Nephron progenitor cell (in vitro differentiated cells): ENCODE measurements around the gene CLEC16A.

Experiments
- DNase-seq: peaks from one replicate; pipeline ENCODE4 v3.0.0; 2021
- H3K27ac Mint-ChIP-seq: 2 replicates; pipeline ENCODE4 v1.8.0; 2021; ENCODE audit warnings: mild to moderate bottlenecking, moderate library complexity, mixed read lengths
- H3K27me3 Mint-ChIP-seq: 2 replicates; pipeline ENCODE4 v1.8.0; 2021; ENCODE audit warnings: mild to moderate bottlenecking, low read depth, mixed read lengths; ENCODE audit not compliant: poor library complexity
- H3K36me3 Mint-ChIP-seq: 2 replicates; pipeline ENCODE4 v1.8.0; 2021; ENCODE audit warnings: low read depth, mixed read lengths
- H3K4me1 Mint-ChIP-seq: 2 replicates; pipeline ENCODE4 v1.8.0; 2021; ENCODE audit warnings: mixed read lengths
- H3K4me3 Mint-ChIP-seq: 2 replicates; pipeline ENCODE4 v1.8.0; 2021; ENCODE audit warnings: mild to moderate bottlenecking, moderate library complexity, mixed read lengths
- H3K9me3 Mint-ChIP-seq: 2 replicates; pipeline ENCODE4 v1.8.0; 2021; ENCODE audit warnings: mild to moderate bottlenecking, moderate library complexity, mixed read lengths
- TF ChIP-seq, protein P1 (sequence below): fragments of 200-600 bp; sonication (generic); IDR thresholded peaks from 2 replicates; pipeline ENCODE4 v1.5.0; 2021; ENCODE audit warnings: antibody characterized with exemption

Gene CLEC16A

DNA sequence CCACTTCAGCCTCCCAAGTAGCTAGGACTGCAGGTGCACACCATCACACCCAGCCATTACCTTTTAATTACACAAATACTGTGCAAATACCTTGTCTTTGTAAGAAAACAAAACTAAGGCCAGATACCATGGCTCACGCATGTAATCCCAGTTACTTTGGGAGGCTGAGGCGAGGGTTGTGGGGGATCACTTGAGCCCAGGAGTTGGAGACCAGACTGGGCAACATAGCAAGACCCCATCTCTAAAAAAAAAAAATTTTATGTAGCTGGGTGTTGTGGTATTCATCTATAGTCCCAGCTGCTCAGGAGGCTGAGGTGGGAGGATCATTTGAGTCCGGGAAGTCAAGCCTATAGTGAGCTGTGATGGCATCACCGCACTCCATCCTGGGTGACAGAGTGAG is 151.6 kb downstream of the CLEC16A start:
- Mint-ChIP-seq H3K27ac (no peak overlapping the region), H3K9me3 (no peaks in the 10 kb centered on the region), H3K4me1 (peaks cover 68% of the 10 kb centered on the region), H3K27me3 (peaks cover 6% of the 10 kb centered on the region), H3K36me3 (no peaks in the 10 kb centered on the region), H3K4me3 (no peak overlapping the region)
- TF ChIP-seq, protein P1, sequence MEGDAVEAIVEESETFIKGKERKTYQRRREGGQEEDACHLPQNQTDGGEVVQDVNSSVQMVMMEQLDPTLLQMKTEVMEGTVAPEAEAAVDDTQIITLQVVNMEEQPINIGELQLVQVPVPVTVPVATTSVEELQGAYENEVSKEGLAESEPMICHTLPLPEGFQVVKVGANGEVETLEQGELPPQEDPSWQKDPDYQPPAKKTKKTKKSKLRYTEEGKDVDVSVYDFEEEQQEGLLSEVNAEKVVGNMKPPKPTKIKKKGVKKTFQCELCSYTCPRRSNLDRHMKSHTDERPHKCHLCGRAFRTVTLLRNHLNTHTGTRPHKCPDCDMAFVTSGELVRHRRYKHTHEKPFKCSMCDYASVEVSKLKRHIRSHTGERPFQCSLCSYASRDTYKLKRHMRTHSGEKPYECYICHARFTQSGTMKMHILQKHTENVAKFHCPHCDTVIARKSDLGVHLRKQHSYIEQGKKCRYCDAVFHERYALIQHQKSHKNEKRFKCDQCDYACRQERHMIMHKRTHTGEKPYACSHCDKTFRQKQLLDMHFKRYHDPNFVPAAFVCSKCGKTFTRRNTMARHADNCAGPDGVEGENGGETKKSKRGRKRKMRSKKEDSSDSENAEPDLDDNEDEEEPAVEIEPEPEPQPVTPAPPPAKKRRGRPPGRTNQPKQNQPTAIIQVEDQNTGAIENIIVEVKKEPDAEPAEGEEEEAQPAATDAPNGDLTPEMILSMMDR, result no peak
- DNase-seq, result no peak

DNA sequence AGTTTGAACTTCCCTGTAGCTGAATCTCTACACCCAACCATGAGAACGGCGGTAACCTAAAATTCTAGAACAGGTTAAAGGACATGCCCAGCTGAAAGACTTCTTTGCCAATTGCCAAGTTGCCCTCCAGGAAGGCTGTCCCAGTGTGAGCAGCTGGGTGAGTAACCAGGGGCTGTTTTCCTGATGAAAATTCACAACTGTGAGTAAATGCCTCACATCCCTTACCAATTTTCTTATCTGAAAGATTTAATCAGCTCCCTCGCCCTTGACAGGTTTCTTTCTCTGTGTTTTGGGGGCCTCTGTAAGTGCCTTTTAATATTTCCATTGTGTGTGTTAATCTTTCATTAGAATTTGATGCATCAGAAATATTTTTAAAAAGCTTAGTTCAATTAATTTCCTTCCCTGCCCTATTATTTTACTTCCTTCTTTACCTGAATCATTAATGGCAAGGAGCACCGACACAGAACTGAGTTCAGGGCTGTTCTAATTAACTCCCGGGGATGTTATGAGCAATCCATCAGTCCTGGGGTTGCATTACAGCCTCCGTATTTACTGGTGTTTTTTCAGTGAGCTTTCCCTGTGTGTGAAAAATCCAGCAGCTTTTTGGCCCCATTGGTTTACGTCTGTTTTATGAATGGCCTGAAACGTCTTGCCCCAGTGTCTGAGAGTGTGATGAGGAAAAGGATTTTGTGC is 152.9 kb downstream of the CLEC16A start:
- H3K4me3 Mint-ChIP-seq, result no peak overlapping the region
- H3K9me3 Mint-ChIP-seq, result no peaks in the 10 kb centered on the region
- no peaks in the 10 kb centered on the region for H3K36me3 Mint-ChIP-seq
- H3K4me1 Mint-ChIP-seq, result peaks cover 82% of the 10 kb centered on the region
- TF ChIP-seq, protein P1, result no peak
- H3K27ac Mint-ChIP-seq, result no peak overlapping the region
- peaks cover 6% of the 10 kb centered on the region for H3K27me3 Mint-ChIP-seq
- no peak for DNase-seq

DNA sequence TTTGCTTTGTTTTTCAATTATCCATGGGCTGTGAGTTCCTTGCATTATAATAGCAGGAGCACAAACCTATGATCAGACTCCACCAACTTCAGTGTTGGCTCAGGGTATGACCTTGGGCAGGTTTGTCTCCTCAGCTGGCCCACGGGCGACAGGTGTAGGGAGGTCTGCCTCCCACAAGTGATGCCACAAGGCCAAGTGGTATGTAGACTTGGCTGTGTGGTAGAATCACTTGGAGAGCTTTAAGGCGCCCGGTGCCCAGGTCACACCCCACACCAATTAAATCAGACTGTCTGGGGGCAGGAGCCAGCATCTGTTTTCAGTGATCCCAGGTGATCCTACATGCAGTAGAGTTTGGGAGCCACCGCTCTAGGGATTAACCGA is 153.4 kb downstream of the CLEC16A start:
- no peaks in the 10 kb centered on the region for H3K9me3 Mint-ChIP-seq
- H3K4me1 Mint-ChIP-seq, result peaks cover 87% of the 10 kb centered on the region
- DNase-seq, result no peak
- TF ChIP-seq, protein P1, result no peak
- peaks cover 6% of the 10 kb centered on the region for H3K27me3 Mint-ChIP-seq
- no peaks in the 10 kb centered on the region for H3K36me3 Mint-ChIP-seq
- no peak overlapping the region for H3K27ac Mint-ChIP-seq
- H3K4me3 Mint-ChIP-seq, result no peak overlapping the region

DNA sequence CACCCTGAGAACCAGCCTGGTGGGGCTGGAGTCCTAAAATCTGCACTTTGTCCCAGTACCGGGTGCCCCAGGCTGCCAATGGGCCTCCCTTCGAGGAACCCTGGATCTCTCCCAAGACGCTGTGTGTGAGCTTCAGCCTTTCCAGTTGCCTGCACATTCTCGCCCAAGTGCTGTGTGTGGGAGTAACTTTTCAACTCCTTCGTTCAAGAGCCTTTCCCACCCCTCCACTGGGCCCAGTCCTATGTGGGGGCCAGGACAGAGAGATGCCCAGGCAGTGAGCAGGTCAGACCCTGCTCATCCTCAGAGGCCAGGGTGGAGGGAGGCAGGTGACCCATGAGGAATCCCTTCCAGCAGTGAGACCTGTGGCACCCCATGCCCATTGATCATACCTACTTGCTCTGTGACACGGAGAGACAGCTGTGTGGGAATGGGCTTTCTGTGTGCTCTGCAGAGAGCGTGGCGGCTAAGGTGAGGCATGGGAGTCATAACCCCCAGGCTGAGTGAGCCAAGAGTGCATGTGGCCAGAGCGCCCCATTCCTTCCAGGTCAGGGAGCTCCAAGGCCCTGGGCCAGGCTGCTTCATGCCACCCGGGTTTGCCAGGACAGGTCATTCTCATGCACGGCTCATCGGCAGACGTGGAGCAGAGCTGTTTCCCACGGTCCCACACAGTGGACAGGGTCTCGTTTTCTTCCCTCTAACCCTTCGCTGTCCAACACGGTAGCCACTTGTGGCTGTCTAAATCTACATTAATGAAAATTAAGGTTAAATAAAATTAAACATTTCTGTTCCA is 154.4 kb downstream of the CLEC16A start:
- TF ChIP-seq, protein P1, result no peak
- Mint-ChIP-seq H3K36me3 (no peaks in the 10 kb centered on the region), H3K27me3 (peaks cover 6% of the 10 kb centered on the region), H3K9me3 (no peaks in the 10 kb centered on the region), H3K4me3 (no peak overlapping the region), H3K27ac (no peak overlapping the region), H3K4me1 (peaks cover 87% of the 10 kb centered on the region)
- DNase-seq, result no peak

DNA sequence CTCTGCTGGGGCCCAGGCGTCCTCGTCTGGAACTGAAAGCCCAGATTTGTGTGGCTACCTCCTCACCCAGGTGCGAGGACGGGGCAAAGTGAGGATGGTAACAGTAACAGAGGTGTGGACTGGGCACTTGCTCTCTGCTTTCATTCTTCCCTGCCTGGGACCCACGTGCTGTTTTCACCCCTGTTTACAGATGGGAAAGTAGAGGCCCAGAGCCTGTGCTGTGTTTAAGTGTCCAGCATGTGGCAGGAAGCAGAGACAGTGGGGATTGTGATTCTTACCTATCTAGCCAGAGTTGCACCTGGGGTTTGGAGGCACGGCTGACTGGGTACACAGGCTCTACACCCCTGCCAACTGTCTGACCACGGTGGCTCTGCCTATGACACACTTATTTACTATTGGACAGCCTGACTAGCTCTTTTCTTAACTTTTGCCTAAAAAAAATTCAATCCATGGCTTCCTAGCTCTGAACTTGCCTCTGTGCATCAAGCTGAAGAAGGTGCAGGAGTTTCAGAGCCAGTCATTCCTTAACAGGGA is 155.4 kb downstream of the CLEC16A start:
- no peak for DNase-seq
- peaks cover 81% of the 10 kb centered on the region for H3K4me1 Mint-ChIP-seq
- TF ChIP-seq, protein P1, result no peak
- H3K9me3 Mint-ChIP-seq, result no peaks in the 10 kb centered on the region
- peak overlapping the region; percentile 98 for H3K27ac Mint-ChIP-seq
- H3K27me3 Mint-ChIP-seq, result peaks cover 6% of the 10 kb centered on the region
- H3K36me3 Mint-ChIP-seq, result no peaks in the 10 kb centered on the region
- no peak overlapping the region for H3K4me3 Mint-ChIP-seq
